Ureter (tissue), 1 donor: ENCODE data around the gene CHMP4A. TPM values are rescaled to one million over a fixed set of nuclear protein-coding genes. Genes with fewer than 3 reads are reported as not detected.
"Not testable (repeated sequence)": the region's sequence is repeated elsewhere in the genome, so short reads cannot be mapped to it uniquely, and the experiment has no call there.

Experiments used
- DNase-seq: peaks from one replicate; pipeline ENCODE4 v3.0.0-alpha.2; 2020; ENCODE audit warnings: low spot score
- total RNA-seq: library from RNA; stranded (reverse); gene quantifications from one replicate; pipeline ENCODE4 v1.2.4, GENCODE V29; 2023
- donor health status: DM: yes; HTN: yes; CAD: no.

CHMP4A gene
- total RNA-seq, 1 donor from 2014 or later: 58.6 TPM

DNA sequence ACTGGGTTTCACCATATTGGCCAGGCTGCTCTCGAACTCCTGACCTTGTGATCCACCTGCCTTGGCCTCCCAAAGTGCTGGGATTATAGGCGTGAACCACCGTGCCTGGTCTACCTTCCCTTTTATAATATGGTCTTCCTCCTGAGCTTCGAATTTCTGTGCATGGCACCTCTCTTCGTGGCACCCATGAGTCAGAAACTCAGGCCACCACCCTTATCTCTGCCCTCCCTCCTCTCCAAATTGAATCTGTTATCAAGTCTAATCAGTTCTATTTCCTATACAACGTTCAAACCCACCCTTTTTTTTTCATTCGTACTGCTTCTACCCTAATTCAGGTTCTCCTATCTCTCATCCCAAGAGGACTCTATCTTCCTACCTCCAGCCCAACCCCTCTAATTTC lies 34.1 kb upstream of the CHMP4A start:
- DNase-seq: no peak

DNA sequence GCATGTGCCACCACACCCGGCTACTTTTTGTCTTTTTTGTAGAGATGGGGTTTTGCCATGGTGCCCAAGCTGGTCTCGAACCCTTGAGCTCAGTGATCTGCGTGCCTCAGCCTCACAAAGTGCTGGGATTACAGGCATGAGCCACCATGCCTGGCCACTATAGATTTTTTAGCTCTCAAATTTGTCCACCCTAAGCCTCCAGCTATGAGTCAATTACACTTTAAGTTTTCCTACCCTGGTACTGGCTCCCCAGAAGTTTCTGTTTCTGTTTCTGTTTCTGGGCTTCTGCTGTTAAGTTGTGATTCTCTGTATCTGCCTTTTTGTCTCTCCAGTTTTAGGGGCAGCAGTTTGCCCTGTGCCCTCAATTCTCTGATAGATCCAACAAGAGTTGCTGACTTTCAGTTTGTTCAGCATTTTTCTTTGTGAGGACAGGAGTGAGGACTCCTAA lies 33.5 kb upstream of the CHMP4A start:
- no peak for DNase-seq

DNA sequence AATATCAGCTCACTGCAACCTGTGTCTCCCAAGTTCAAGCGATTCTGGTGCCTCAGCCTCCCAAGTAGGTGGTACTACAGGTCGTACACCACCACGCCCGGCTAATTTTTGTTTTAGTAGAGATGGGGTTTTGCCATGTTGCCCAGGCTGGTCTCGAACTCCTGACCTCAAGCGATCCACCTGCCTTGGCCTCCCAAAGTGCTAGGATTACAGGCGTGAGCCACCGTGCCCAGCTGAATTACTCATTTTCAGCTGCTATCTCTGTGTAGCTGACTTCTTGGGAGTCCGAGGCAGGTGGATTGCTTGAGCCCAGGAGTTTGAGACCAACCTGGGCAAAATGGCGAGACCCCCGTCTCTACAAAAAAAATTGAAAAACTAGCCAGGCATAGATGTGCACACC lies 32.1 kb upstream of the CHMP4A start:
- DNase-seq: not testable (repeated sequence)

DNA sequence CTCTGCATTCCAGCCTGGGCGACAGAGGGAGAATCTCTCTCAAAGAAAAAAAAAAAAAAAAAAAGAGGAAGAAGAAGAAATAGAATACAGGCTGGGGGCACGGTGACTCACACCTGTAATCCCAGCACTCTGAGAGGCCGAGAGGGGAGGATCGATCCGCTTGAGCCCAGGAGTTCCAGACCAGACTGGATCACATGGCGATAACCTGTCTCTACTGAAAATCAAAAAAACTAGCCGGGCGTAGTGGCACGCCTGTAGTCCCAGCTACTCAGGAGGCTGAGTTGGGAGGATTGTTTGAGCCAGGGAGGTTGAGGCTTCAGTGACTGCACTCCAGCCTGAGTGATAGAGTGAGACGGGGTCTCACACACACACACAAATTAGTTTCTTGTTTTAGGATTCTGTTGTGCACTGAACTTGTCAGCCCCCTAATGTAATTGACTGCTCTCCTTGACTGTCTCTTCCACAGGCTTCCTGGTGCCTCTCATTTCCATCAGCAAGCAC lies 30.1 kb upstream of the CHMP4A start:
- no peak for DNase-seq

DNA sequence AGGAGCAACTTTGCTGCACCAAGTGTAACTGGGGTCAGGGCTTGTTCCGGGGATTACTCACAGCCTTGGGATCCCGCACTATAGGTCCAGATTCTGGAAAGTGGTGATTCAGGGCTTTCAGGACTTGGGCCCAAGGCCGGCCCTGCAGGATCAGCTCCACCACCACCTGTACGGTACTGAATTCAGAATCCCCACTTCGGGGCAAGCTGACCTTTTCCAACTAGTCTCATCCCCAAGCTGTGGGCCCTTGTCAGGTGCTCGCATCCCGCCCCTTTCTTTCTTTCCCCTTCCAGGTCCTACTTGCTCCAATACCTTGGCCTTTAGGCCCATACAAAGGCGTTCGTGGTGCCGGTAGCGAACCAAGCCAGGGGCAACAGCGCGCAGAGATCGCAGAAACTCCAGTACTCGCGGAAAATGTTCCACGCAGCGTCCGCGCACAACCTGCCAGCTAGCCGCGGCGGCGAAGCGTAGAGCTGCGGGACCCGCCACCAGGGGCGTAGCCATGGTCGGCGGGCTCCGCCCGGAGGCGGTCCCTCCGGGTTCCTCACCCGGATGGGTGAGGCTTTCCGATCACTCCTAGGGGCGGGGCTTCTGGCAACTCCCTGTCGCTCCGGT lies 28.6 kb upstream of the CHMP4A start:
- peak; percentile 94 for DNase-seq

DNA sequence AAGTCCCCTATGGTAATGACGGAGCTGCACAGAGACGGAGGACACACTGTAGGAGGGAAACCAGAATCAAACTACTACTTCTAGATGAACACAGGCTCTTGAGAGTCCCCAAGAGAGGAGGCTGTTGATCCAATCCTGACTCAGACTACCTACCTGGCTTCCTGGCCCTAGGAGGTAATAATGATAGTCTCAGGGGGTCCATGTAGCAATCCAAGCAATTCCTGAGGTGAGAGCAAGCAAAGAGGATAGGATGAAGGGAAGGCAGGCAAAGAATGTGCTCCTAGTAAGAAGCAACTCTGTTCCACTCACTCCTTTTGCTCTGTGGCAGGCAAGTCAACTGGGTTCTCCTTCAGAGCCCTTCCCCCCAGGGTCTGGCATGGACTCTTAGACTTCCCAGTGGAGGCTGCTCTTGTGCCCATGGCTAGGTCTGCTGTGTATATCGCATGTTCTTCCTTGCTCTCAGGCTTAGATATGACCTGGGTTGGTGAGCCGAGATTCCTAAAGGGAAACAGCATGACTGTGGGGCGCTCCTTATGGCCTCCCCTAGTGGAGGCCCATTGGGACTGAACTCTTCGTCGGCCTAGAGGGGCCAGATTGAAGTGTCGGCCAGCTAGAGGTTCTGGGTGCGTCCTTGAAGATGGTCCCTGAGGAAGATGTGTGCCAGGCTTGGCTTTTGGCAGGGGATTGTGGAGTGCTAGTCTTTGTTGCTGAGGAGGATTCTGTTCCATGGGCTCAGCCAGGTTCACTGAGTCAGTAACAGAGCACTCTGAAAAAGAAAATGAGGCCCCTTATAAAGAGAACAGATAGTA lies 27.0 kb upstream of the CHMP4A start:
- DNase-seq: no peak

DNA sequence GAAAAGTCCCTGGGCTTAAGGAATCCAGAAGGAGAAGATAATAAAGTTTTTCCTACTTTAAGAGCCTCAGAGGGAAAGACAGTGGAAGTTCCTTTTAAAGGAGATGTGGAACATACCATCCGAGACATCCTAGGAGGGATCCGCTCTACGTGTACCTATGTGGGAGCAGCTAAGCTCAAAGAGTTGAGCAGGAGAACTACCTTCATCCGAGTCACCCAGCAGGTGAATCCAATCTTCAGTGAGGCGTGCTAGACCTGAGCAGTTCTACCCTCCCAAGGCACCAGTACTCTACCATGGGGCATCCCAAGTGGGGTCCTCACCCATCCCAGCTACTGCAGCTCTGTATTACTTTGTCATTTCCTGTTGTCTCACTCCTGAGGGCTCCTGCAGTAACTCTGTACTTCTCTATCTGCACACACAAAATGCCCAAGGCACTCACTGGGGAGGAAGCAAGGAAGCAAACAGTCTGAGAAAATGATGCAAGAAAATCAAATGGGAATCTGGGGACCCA lies 25.3 kb upstream of the CHMP4A start:
- DNase-seq: no peak

DNA sequence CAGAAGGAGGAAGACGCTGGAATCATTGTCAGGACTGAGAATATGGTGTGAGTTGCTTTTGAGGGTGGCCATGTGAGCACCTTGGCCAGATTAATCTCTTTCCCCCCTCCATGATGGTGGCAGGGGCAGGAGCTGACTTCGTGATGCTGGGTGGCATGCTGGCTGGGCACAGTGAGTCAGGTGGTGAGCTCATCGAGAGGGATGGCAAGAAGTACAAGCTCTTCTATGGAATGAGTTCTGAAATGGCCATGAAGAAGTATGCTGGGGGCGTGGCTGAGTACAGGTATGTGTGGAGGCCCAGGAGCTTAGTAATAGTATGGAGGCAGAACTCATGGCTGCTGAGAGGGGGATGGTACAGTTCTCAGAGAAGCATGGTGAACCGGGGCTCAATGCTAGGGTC lies 24.8 kb upstream of the CHMP4A start:
- DNase-seq: no peak

DNA sequence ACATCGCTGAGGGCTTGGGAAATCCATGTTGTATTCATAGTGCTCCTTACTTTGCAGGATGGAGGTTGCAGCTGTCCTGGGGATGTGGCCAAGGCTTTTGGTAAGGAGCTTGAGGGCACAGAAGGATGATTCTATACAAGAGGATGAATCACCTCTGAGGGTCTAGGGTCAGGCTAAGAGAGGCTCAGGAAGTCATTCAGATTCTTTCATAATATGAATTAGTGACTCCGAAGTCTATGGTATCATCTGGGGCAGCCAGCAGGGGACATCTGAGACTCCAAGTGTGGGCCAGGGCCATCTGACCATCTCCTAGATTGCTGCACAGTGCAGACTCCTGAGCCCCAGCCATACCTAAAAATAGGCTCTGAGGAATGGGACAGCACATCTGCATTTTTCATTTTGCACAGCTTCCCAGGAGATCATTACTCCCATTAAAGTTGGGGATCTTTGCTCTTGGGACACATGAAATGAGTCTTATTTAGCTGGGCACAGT lies 24.2 kb upstream of the CHMP4A start:
- no peak for DNase-seq

DNA sequence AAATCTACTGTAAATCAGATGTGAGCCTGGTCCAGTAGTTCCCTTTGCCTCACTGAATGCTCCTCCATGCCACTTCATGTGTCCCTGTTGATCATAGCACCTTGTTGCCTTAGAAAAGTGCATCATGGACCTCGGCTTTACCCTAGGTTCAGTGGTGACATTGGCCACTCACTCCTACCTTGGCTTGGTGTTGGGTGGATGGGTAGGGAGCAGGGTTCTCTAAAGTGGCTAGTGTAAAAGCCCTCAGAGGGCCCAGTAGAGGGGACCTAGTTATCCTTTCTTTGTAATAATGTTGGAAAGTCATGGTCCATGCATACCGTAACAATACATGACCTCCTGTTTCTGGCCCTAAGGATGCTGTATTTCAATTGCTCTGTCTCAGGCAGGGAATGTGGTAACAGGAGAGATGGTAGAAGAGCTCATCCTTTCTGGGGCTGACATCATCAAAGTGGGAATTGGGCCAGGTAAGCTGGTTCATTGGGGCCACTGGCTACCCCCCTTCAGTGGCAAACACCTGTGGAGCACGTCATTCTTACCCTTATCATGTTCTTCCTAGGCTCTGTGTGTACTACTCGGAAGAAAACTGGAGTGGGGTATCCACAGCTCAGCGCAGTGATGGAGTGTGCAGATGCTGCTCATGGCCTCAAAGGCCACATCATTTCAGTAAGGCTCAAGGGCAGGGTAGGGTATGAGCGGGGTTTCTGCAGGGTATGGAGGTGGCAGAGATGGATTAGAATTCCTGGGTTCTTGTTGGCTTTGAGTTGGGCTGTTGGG lies 23.6 kb upstream of the CHMP4A start:
- no peak for DNase-seq

DNA sequence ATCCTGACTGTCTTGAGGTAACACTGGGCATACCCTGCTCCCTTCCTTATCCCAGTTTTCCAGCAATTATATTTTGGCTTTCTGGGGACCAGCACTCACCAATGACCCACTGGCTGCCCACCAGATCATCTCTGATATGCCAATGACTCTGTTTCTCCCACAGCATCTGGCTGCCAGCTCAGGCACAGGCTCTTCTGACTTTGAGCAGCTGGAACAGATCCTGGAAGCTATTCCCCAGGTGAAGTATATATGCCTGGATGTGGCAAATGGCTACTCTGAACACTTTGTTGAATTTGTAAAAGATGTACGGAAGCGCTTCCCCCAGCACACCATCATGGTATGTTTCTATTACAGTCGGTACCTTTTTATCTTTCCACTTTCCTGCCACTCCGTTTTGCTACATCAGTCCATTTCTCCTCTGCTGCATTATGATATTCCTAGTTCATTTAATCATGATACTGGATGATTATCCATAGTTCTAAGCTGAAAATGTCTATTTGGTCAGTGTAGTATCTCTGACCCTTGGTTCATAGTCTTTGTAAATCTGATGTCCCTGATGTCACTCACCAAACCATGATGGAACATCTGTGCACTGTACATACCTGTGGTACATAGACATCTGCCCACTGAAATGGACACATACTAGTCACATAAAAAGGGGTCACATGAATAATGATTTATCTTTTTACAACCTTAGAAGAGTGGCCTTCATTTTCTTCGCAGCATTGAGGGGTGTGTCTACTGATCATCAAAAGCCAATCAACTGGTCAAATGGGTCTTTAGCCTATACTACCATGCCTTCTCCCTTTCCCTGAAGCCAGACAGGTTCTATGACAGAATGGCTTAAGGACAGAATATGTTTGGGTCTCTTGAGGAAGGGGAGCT lies 22.8 kb upstream of the CHMP4A start:
- no peak for DNase-seq

DNA sequence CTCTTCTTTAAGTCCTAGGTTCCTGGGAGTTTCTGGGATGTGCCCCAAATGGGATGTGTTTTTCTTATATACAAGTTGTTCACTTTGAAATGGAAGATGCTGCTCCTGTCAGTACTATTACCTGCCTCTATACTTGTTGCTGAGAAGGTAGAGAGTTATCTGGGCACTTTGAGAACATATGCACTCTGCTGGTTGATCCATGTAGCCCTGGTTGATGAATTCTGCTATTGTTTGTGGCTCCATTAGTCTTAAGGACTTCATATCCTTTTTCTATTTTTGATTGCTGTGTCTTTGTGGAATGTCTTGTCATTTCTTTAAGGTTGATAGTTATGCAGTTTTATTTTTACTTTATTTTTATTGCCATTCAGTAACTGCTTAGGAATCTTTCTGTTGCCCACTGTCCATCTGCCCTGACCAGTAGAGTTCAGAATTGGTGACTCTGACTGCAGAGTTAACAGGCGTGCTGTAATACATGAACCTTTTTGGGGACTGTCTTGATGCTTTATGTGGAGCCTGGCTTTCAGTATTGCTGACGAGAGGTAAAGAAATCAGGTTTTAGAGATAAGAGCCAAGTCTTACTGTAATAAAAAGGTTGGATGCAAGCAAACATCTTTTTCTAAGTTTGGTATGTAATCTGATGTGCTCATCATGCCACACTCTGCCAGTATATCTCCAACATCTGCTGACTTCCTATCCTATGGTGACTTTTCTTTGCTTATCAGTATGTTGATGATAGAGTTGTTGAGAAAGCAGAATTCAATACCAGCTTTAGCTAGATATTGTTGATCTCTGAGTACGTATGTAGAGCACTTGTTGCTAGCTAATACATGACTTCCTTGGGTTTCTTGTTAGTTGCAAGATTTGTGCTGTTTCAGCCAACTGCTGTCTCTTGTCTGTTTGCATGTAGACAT lies 21.1 kb upstream of the CHMP4A start:
- no peak for DNase-seq

DNA sequence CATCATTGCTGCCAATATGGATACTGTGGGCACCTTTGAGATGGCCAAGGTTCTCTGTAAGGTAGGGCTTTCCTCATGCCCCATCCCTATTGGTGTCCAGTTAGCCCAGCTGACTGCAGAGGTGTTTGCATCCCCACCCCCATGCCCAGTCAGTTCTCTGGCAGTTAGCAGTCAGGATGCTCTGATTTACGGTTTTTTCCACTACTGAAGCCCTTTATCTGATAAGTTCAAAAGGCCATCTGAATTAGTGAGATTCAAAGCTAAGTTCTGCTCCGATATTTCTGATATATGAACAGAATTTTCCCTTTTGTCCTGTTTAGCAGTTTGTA lies 20.2 kb upstream of the CHMP4A start:
- DNase-seq: no peak

DNA sequence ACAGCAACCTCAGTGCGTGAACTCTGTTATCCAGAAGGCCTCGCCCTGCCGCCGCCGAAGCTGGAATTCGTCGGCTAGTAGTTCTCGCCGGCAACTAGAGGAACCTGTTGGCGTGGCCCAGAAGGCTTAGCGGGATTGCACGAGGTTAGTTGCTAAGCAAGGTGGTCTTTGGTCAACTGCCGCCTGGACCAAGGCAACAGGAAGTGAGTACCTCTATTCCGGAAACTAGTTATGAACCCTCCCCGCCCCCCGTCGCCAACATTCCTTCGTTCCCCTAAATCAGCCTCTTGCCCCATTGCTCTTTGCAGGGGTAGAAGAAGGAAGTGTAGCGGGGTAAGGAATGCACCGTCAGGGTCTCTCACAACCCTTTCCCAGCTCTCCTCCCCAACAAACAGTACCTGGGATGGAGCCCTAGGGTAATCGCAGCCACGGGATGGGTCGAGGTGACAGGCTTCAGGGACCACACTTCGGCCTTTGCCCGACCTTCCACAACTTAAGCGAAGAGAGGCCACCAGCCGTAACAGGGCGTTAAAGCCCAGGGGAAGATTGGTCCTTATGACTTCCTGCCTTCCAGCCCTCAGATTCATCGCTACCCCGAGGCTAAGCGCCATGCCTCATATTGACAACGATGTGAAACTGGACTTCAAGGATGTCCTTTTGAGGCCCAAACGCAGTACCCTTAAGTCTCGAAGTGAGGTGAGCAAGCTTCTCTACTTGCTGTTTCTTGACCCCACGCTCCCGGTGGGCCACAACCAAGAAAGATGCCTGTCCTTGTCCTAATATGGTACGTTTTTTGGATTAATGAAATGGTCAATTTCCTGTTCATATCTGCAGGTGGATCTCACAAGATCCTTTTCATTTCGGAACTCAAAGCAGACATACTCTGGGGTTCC lies 19.6 kb upstream of the CHMP4A start, which contains the start of gene GMPR2:
Gene GMPR2 (plus strand): TSS at position 285 of the 893 bp plus-strand sequence. CDS start 325 bp downstream, at position 610.
- DNase-seq: no peak

DNA sequence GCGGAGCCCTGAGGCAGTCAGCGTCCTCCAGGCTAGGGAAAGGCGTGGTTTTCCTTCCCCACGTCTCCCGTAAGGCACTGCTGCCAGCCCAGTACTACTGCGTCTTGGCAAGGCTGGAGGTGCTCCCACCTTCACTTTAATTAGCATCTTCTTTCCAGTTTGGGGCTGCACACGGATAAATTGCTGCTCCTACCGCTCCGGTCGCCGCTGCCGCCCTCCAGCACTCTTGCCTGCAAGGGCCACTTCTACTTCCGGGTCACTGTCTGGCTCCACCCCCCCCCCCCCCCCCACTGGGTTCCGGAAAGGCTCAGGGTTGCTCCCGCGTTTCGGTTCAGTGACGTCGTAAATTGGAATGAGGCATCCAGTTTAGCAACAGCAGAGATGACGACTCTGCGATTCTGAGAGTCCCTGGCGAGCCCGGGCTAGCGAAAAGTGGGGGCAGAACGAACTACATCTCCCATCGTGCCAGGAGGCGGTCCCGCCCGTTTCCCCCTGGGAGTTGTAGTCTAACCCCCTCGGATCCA lies 18.9 kb upstream of the CHMP4A start, which contains the start of gene NEDD8:
Gene NEDD8 (minus strand): TSS at position 247 of the 524 bp plus-strand sequence. CDS start 100 bp downstream, at position 147.
- DNase-seq: peak; percentile 95

DNA sequence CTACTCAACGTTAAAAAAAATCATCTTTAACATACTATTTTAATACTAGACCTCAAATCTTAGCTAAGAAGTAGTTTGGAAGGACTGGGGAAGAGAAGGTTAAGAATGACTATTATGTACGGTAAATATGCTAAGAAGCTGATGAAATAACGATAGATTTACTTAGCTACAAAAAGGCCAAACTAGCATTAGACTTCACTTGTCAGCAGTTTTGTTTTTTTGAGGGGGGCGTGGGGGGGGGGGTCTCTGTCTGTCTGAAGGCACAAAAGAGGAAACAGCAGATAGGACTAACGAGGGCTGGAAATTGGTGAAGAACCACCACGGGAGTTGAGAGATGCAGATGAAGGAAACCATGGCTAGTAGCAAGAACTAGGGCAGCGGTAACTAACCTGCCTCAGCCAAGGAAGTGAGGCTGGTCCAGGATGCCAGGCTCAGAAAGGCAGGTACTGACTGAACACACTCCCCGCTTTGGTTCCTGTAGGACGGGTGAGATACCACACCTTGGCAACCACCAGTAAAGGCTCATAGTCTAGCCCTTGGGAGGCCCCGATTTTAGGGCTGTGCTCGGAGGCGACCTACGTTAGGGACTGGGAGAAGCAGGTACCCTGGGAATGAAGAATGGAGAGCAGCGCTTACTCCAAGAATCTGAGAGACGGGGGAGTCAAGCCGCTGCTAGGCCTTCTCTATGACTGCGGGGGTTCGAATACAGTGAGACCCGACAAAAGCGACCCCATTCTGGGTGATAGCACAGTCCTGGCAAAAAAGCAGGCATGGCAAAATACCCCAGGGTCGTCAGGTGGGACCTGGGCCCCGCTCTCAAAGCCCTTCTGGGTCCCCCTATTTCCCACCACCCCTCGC lies 18.2 kb upstream of the CHMP4A start:
- DNase-seq: no peak

DNA sequence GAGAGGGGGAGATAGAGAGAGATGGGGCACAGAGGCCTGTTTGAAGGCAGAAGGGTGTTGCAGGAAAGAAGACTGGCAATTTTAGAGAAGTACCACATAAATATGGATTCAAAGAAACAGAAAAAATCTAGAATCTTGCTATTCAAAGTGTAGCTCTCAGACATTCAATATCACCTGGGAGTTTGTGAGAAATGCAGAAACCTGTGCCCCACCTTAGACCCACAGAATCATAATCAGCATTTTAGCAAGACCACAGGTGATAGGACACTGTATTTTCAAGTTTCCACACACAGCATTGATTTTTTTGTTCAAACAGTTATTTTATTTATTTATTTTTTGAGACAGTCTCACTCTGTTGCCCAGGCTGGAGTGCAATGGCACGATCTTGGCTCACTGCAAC lies 15.6 kb upstream of the CHMP4A start:
- no peak for DNase-seq

DNA sequence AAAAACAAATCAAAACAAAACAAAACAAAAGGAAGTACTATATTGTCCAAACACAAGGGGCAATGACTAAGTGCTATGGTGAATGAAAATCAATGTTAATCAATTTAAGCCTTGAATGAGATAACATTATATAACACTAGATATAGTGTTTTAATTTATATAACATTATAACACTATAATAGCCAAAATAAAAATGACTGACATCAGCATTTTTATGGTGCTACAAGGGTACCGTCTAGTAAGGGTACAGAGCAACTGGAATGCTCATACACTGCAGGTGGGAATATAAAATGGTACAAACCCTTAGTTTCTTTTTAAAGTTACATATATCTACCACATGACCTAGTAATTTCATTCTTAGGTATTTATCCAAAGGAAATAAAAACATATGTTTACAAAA lies 13.2 kb upstream of the CHMP4A start:
- no peak for DNase-seq
